Adipocyte (in vitro differentiated cells): ENCODE data around the gene PRMT6.

Experiments used
- DNase-seq: peaks from one replicate; pipeline ENCODE4 v3.0.0-alpha.2; 2015; ENCODE audit warnings: low read depth
- H3K27me3 ChIP-seq: replicated peaks from 2 replicates; pipeline ENCODE4 v1.7.0; 2013; ENCODE audit warnings: mild to moderate bottlenecking, low read length, moderate library complexity; ENCODE audit not compliant: control insufficient read depth, insufficient read depth
- H3K36me3 ChIP-seq: 2 replicates; pipeline ENCODE4 v1.7.0; 2013; ENCODE audit warnings: low read length, mild to moderate bottlenecking, moderate library complexity; ENCODE audit not compliant: control insufficient read depth, insufficient read depth, severe bottlenecking
- H3K4me1 ChIP-seq: 2 replicates; pipeline ENCODE4 v1.7.0; 2013; ENCODE audit warnings: mild to moderate bottlenecking, low read length, moderate library complexity; ENCODE audit not compliant: control insufficient read depth, insufficient read depth
- H3K4me3 ChIP-seq: 2 replicates; pipeline ENCODE4 v1.7.0; 2013; ENCODE audit warnings: mild to moderate bottlenecking, low read length, moderate library complexity
- H3K9ac ChIP-seq: 2 replicates; pipeline ENCODE4 v1.7.0; 2013; ENCODE audit warnings: mild to moderate bottlenecking, low read length, moderate library complexity
- H3K9me3 ChIP-seq: 2 replicates; pipeline ENCODE4 v1.7.0; 2013; ENCODE audit warnings: mild to moderate bottlenecking, low read length, moderate library complexity; ENCODE audit not compliant: control insufficient read depth

The PRMT6 gene

GRCh38 chr1:107096690-107097089 is 40.2 kb downstream of the PRMT6 start:
- no peaks in the 10 kb centered on the region for H3K36me3 ChIP-seq
- H3K9ac ChIP-seq, result no peak overlapping the region
- no peak for DNase-seq
- no peaks in the 10 kb centered on the region for H3K27me3 ChIP-seq
- no peaks in the 10 kb centered on the region for H3K9me3 ChIP-seq
- H3K4me3 ChIP-seq, result no peak overlapping the region
- peaks cover 7% of the 10 kb centered on the region for H3K4me1 ChIP-seq

- Histone ChIP-seq H3K27me3 (no peaks in the 10 kb centered on the region), H3K36me3 (no peaks in the 10 kb centered on the region), H3K9ac (no peak overlapping the region), H3K4me1 (peaks cover 7% of the 10 kb centered on the region), H3K4me3 (no peak overlapping the region), H3K9me3 (no peaks in the 10 kb centered on the region)
- DNase-seq, result no peak
Observed at GRCh38 chr1:107098961-107099360, 42.5 kb downstream of the PRMT6 start.

- Histone ChIP-seq H3K4me1 (peaks cover 7% of the 10 kb centered on the region), H3K4me3 (no peak overlapping the region), H3K9me3 (no peaks in the 10 kb centered on the region), H3K27me3 (no peaks in the 10 kb centered on the region), H3K9ac (no peak overlapping the region), H3K36me3 (no peaks in the 10 kb centered on the region)
- peak; percentile 23 for DNase-seq
Observed at GRCh38 chr1:107100331-107100984, 44.0 kb downstream of the PRMT6 start.

GRCh38 chr1:107105914-107106313 is 49.4 kb downstream of the PRMT6 start:
- Histone ChIP-seq H3K27me3 (no peaks in the 10 kb centered on the region), H3K36me3 (no peaks in the 10 kb centered on the region), H3K9ac (no peak overlapping the region), H3K4me1 (peaks cover 4% of the 10 kb centered on the region), H3K4me3 (no peak overlapping the region), H3K9me3 (no peaks in the 10 kb centered on the region)
- DNase-seq, result no peak
